OCI-LY3 (cell line): Measurements from ENCODE around the gene OAT.

Experiments
- CTCF ChIP-seq: fragments of 200-600, 300-600 bp; sonication (generic); IDR thresholded peaks from 2 replicates; pipeline ENCODE4 v1.5.1; 2014; ENCODE audit warnings: antibody characterized with exemption, low read length, low read depth
- EZH2phosphoT487 ChIP-seq: fragments of 200-600 bp; shearing (Covaris generic); IDR thresholded peaks from 2 replicates; pipeline ENCODE4 v1.6.1; 2018; ENCODE audit warnings: antibody characterized with exemption, mixed run types, low read depth

GRCh38 chr10:124394583-124394982, 24.1 kb downstream of the OAT start:
- TF ChIP-seq CTCF = no peak
- TF ChIP-seq EZH2phosphoT487 = no peak
